GM10266 (cell line): ENCODE measurements around the gene TIMM22.
"Not testable (repeated sequence)": the region's sequence is repeated elsewhere in the genome, so short reads cannot be mapped to it uniquely, and the experiment has no call there.

Experiments
- DNase-seq: peaks from one replicate; pipeline ENCODE4 v3.0.0; 2012; ENCODE audit errors: extremely low spot score
- TF ChIP-seq, protein P1 (sequence below): IDR thresholded peaks from 2 replicates; pipeline ENCODE4 v1.5.1; 2012; ENCODE audit warnings: mild to moderate bottlenecking, low read depth; ENCODE audit not compliant: control insufficient read depth, insufficient read depth; ENCODE audit errors: missing control alignments

The TIMM22 gene

DNA sequence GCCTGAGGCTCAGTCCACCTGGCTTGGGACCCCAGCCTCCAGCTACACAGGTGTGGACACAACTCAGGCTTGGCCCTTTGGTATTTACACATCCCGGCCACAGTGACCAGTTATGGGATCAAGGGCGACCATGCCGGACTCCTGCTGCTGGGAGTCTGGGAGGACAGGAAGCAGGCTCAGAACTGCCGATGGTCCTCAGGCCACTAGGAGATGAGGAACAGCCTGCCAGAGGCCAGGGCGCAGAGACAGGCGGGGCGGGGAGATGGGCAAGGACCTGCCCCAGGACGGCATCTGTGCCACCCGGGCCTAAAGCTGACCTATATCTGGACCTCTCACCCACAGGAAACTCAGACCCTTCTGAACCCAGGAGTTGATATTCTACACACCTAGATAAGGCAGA is 29.8 kb upstream of the TIMM22 start:
- DNase-seq, result no peak
- TF ChIP-seq, protein P1, sequence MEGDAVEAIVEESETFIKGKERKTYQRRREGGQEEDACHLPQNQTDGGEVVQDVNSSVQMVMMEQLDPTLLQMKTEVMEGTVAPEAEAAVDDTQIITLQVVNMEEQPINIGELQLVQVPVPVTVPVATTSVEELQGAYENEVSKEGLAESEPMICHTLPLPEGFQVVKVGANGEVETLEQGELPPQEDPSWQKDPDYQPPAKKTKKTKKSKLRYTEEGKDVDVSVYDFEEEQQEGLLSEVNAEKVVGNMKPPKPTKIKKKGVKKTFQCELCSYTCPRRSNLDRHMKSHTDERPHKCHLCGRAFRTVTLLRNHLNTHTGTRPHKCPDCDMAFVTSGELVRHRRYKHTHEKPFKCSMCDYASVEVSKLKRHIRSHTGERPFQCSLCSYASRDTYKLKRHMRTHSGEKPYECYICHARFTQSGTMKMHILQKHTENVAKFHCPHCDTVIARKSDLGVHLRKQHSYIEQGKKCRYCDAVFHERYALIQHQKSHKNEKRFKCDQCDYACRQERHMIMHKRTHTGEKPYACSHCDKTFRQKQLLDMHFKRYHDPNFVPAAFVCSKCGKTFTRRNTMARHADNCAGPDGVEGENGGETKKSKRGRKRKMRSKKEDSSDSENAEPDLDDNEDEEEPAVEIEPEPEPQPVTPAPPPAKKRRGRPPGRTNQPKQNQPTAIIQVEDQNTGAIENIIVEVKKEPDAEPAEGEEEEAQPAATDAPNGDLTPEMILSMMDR, result no peak

DNA sequence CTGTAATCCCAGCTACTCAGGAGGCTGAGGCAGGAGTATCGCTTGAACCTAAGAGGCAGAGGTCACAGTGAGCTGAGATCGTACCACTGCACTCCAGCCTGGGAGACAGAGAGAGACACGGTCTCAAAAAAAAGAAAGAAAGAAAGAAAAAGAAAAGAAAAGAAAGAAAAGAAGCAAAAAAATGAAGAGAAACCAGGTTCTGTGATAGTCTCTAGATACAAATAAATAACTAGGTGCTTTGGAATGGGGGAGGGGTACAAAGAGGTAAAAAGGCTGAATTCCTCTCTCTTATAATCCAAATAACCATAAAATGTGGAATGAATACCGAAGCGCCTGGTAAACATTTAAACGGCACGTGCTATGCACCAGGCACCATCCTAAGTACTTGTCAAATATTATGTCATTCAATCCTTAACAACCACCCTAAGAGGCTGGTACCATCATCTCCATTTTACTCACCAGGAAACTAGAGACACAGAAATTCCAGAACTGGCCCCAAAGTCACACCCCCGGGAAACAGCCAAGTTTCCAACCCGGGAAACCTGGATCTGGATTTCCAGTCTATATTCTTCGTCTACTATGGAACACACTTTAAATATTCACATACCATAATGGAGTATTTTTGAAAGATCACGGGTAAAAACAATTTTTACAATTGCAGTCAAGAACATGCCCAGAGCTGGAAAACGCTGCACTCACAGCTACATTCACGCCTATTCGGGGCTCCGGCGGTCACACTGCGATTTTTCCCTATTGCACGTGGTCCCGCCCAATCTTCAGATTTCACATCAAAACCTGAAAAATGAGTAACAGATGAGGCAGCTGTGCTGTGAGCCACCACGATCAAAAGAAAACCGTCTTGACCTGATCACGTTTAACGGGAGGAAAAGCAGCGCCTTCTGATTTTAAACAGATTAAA is 27.9 kb upstream of the TIMM22 start:
- TF ChIP-seq, protein P1, result no peak
- DNase-seq, result no peak

DNA sequence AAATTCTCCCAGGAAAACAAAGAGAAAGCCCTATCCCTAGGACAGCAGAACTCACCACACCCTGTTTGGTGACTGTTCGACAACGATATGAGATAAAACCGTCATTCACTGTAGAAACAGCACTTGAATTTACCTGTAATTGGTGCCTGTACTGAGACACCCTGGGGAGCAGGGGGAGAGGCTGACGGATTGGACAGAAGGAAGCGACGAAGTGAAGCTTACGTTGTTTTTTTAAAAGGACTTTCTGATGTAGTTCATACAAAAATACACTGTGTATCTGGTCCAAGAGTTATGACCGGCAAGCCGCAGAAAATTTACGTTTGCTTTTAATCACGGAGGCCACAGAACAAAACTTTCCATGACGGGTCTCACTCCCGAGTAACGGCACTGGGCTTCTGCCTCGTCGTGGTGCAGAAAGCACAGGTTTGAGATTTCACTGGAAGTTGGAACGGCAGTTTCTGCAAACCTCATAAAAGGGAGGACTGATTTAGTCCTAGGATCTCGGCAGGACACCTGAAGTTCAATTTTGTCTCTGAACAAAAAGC is 27.0 kb upstream of the TIMM22 start:
- TF ChIP-seq, protein P1, result no peak
- no peak for DNase-seq

DNA sequence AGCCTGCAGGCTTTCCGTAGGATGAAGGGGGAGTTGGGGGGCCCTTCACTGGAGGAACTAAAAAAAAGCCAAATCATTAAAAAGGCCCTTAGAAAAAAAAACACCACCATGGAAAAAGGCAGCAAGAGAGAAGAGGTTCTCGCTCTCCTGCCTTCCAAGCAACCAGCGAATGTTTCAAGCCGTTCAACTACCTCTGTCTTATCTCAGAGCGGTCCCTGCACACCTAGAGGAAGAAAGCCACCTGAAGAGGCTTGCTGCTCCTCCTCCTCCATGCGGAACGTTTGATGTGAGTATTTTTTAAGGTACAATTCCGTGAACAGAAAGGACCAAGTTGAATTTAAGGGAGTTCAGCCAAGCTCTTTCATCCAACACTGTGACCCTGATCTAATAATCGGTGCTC is 26.6 kb upstream of the TIMM22 start:
- DNase-seq, result no peak
- TF ChIP-seq, protein P1, result no peak

DNA sequence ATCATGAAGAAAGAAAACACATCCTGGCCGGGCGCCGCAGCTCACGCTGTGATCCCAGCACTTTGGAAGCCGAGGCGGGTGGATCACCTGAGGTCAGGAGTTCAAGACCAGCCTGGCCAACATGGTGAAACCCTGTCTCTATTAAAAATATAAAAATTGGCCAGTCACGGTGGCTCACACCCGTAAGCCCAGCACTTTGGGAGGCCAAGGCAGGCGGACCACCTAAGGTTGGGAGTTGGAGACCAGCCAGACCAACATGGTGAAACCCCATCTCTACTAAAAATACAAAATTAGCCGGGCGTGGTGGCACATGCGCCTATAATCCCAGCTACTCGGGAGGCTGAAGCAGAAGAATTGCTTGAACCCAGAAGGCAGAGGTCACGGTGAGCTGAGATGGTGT is 25.1 kb upstream of the TIMM22 start:
- not testable (repeated sequence) for DNase-seq

DNA sequence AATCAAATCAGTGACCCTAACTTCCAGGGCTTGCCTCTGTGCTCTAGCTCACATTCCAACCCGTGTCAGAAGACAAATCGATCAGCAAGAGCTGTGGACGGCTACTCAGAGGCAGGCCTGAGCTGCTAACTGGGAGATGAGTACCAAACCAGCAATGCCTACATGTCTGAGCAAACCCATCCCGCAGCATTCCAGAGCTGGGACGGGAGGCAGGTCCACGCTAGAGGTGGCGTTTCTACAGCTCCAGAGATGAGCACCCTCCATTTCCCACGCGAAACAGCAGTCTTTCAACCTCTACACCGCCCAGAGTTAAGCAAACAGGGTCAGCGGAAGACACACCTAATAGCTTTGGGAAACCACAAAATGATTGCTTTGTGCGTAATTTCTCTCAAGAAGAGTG is 23.9 kb upstream of the TIMM22 start:
- DNase-seq, result no peak
- TF ChIP-seq, protein P1, result no peak

DNA sequence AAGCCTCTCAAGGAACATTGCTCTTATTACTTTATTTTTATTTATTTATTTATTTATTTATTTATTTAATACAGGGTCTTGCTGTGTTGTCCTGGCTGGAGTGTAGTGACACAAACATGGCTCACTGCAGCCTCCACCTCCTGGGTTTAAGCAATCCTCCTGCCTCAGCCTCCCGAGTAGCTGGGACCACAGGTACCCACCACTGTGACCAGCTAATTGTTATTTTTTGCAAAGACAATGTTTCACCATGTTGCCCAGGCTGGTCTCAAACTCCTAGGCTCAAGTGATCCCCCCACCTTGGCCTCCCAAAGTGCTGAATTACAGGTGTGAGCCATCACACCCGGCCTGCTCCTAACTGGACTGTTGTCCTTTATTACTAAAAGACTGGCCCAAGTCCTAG is 22.2 kb upstream of the TIMM22 start:
- DNase-seq, result not testable (repeated sequence)

DNA sequence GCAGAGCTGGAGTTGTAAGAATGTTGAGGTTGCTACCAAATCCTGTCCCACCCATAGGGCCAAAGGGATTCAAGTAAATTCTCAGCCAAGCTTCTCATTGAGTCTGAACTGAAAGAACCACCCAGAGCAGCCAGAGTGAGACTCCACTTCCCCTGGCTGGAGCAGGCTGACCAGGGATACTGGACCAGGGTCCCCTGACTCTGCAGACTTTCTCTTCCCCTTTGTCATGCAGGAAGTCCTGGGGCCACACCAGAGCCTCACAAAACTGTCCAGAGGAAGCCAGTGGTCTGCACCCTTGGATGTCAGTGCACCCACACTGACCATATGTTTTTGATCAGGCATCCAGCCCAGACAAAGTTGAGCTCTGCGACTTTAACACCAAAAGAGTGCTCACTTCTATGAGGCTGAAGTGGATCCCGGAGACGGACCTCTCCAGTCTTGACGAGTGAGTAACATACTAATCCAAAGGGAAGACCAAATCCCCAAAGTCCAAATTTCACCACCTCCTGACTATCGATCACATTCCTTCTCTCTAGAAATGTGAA is 21.5 kb upstream of the TIMM22 start:
- no peak for DNase-seq
- TF ChIP-seq, protein P1, result no peak
